Fibroblast of skin of left quadriceps (primary cell): ENCODE results near the gene PPM1E.
"Not testable (repeated sequence)": the region's sequence is repeated elsewhere in the genome, so short reads cannot be mapped to it uniquely, and the experiment has no call there.

ENCODE experiments used
- DNase-seq, 2 experiments: peaks; one replicate each; pipeline ENCODE4 v3.0.0-alpha.2; 2013; ENCODE audit warnings: low read depth in 2 of 2

PPM1E gene

GRCh38 chr17:58840820-58841612 is 85.4 kb downstream of the PPM1E start:
- DNase-seq = no peak

- DNase-seq = not testable (repeated sequence)
Measured at GRCh38 chr17:58846413-58846812, 90.8 kb downstream of the PPM1E start.

GRCh38 chr17:58850106-58850505 is 94.5 kb downstream of the PPM1E start:
- not testable (repeated sequence) for DNase-seq

GRCh38 chr17:58865301-58865700 is 109.6 kb downstream of the PPM1E start:
- DNase-seq = no peak

GRCh38 chr17:58870747-58871146 is 115.1 kb downstream of the PPM1E start:
- DNase-seq = no peak

- DNase-seq = no peak
Measured at GRCh38 chr17:58873926-58874325, 118.3 kb downstream of the PPM1E start.

- DNase-seq = no peak
Measured at GRCh38 chr17:58875261-58875660, 119.6 kb downstream of the PPM1E start.

GRCh38 chr17:58884161-58884560 is 128.5 kb downstream of the PPM1E start:
- no peak for DNase-seq

- no peak for DNase-seq
Measured at GRCh38 chr17:58886514-58886913, 130.9 kb downstream of the PPM1E start.

GRCh38 chr17:58889928-58890327 is 134.3 kb downstream of the PPM1E start:
- DNase-seq = no peak

- no peak for DNase-seq
Measured at GRCh38 chr17:58899191-58899590, 143.5 kb downstream of the PPM1E start.

GRCh38 chr17:58902322-58902721 is 146.7 kb downstream of the PPM1E start:
- DNase-seq = no peak

- DNase-seq = no peak
Measured at GRCh38 chr17:58911741-58912343, 156.2 kb downstream of the PPM1E start.

GRCh38 chr17:58913552-58913951 is 157.9 kb downstream of the PPM1E start:
- no peak for DNase-seq

GRCh38 chr17:58913971-58914769 is 158.5 kb downstream of the PPM1E start:
- DNase-seq = peak; percentile 20 to 24

- DNase-seq = no peak
Measured at GRCh38 chr17:58917228-58917627, 161.6 kb downstream of the PPM1E start.

GRCh38 chr17:58918072-58918471 is 162.4 kb downstream of the PPM1E start:
- no peak for DNase-seq

- no peak for DNase-seq
Measured at GRCh38 chr17:58918884-58919283, 163.2 kb downstream of the PPM1E start.

GRCh38 chr17:58920773-58921172 is 165.1 kb downstream of the PPM1E start:
- DNase-seq = no peak

GRCh38 chr17:58932956-58933355 is 177.3 kb downstream of the PPM1E start:
- DNase-seq = no peak

- DNase-seq = no peak
Measured at GRCh38 chr17:58936295-58936694, 180.6 kb downstream of the PPM1E start.

- no peak for DNase-seq
Measured at GRCh38 chr17:58944166-58944565, 188.5 kb downstream of the PPM1E start.

GRCh38 chr17:58947411-58947810 is 191.8 kb downstream of the PPM1E start:
- no peak for DNase-seq
